22Rv1 (cell line): ENCODE measurements around the gene TGFB3.

Experiments used
- H3K27ac ChIP-seq: fragments of 450-650 bp; 2 replicates; pipeline ENCODE4 v1.5.1; 2017
- CTCF ChIP-seq: fragments of 450-650 bp; IDR thresholded peaks from 2 replicates; pipeline ENCODE4 v1.5.1; 2017; ENCODE audit warnings: mild to moderate bottlenecking
- ZFX ChIP-seq: fragments of 450-650 bp; IDR thresholded peaks from 2 replicates; pipeline ENCODE4 v1.6.1; 2017; ENCODE audit warnings: antibody characterized with exemption, borderline replicate concordance

TGFB3 gene

GRCh38 chr14:75971509-75971908, 10.3 kb downstream of the TGFB3 start:
- TF ChIP-seq ZFX = no peak
- TF ChIP-seq CTCF = no peak
- H3K27ac ChIP-seq = no peak overlapping the region

GRCh38 chr14:75970989-75971388, 10.8 kb downstream of the TGFB3 start:
- TF ChIP-seq CTCF (no peak), ZFX (no peak)
- no peak overlapping the region for H3K27ac ChIP-seq

GRCh38 chr14:75969891-75970290, 11.9 kb downstream of the TGFB3 start:
- no peak overlapping the region for H3K27ac ChIP-seq
- TF ChIP-seq CTCF (no peak), ZFX (no peak)

- H3K27ac ChIP-seq = no peak overlapping the region
- TF ChIP-seq CTCF (no peak), ZFX (no peak)
Observed at GRCh38 chr14:75969126-75969525, 12.7 kb downstream of the TGFB3 start.

GRCh38 chr14:75968456-75968855, 13.3 kb downstream of the TGFB3 start:
- TF ChIP-seq ZFX (no peak), CTCF (no peak)

GRCh38 chr14:75967866-75968265, 13.9 kb downstream of the TGFB3 start:
- TF ChIP-seq CTCF (no peak), ZFX (no peak)
- no peak overlapping the region for H3K27ac ChIP-seq

More at GRCh38 chr14:75968456-75968855, 13.3 kb downstream of the TGFB3 start:
- no peak overlapping the region for H3K27ac ChIP-seq

GRCh38 chr14:75961662-75962061, 20.1 kb downstream of the TGFB3 start:
- no peak for TF ChIP-seq ZFX
- TF ChIP-seq CTCF = no peak
- H3K27ac ChIP-seq = no peak overlapping the region
